Activated T-helper 17 cell treated with anti-CD3 and anti-CD28 coated beads, Interleukin-2, amount 50 U/mL, for 72 hours (primary cell): ENCODE data around the gene GNG12. TPM values are rescaled to one million over a fixed set of nuclear protein-coding genes. Genes with fewer than 3 reads are reported as not detected.

Experiments
- ATAC-seq: fragments of 150-1000 bp; cut with Tn5 transposase; replicated peaks from 2 replicates; pipeline ENCODE4 v1.10.0; 2021; ENCODE audit warnings: mild to moderate bottlenecking, moderate library complexity
- H3K27ac Mint-ChIP-seq: one replicate; pipeline ENCODE4 v1.8.0; 2022; ENCODE audit warnings: mixed read lengths
- H3K27me3 Mint-ChIP-seq: one replicate; pipeline ENCODE4 v1.8.0; 2022; ENCODE audit warnings: mixed read lengths
- H3K36me3 Mint-ChIP-seq: one replicate; pipeline ENCODE4 v1.8.0; 2022; ENCODE audit warnings: low read depth, mild to moderate bottlenecking, mixed read lengths
- H3K4me1 Mint-ChIP-seq: one replicate; pipeline ENCODE4 v1.8.0; 2022; ENCODE audit warnings: mixed read lengths
- H3K4me3 Mint-ChIP-seq: one replicate; pipeline ENCODE4 v1.8.0; 2022; ENCODE audit warnings: mild to moderate bottlenecking, mixed read lengths
- H3K9me3 Mint-ChIP-seq: one replicate; pipeline ENCODE4 v1.8.0; 2022; ENCODE audit warnings: mixed read lengths
- total RNA-seq, 2 donors: library from RNA; stranded (reverse); gene quantifications; one replicate each; pipeline ENCODE4 v1.2.3, GENCODE V29; 2022

The GNG12 gene
- total RNA-seq, 2 donors from 2014 or later, result 0.13 to 0.34 TPM

GRCh38 chr1:67769633-67770256, 63.5 kb downstream of the GNG12 start:
- Mint-ChIP-seq H3K27ac (no peak overlapping the region), H3K4me3 (no peak overlapping the region), H3K27me3 (peaks cover 29% of the 10 kb centered on the region), H3K36me3 (no peaks in the 10 kb centered on the region), H3K9me3 (no peaks in the 10 kb centered on the region), H3K4me1 (no peaks in the 10 kb centered on the region)
- ATAC-seq, result peak; percentile 34

GRCh38 chr1:67768480-67768879, 64.8 kb downstream of the GNG12 start:
- Mint-ChIP-seq H3K4me1 (no peaks in the 10 kb centered on the region), H3K36me3 (no peaks in the 10 kb centered on the region), H3K9me3 (no peaks in the 10 kb centered on the region), H3K4me3 (no peak overlapping the region), H3K27me3 (peaks cover 34% of the 10 kb centered on the region), H3K27ac (no peak overlapping the region)
- ATAC-seq, result no peak

DNA sequence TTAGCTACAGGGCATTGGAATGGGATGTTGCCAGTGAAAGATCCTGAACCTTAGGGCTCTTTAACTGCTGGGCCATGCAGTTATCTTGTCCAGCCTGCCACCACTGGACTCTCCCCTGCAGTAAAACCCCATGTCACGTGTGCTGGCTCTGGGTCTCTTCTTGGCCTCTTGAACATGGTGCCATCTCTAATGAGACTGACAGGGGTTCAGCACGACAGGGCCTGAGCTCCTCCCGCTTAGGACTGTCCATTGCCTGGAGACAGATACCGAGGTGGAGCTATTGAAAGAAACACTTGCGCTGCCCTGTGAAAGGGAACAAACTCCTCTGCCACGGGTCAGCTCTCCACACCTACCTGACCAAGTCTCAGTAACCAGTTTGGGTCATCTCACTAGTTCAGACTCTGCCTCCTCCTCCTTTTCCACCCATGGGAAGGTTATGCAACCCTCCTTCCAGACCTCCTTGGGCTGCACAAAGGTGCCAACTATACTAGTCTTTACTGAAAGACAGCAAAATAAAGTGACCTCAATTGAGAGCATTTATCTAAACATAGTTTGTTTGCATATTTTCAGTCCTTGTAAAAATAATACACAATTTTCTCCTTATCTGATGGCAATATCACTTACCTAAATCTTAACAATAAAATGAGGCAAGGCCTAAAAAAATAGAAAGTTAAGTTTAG, 66.0 kb downstream of the GNG12 start:
- peaks cover 35% of the 10 kb centered on the region for H3K27me3 Mint-ChIP-seq
- H3K4me1 Mint-ChIP-seq, result no peaks in the 10 kb centered on the region
- H3K36me3 Mint-ChIP-seq, result no peaks in the 10 kb centered on the region
- no peak for ATAC-seq
- H3K4me3 Mint-ChIP-seq, result no peak overlapping the region
- no peak overlapping the region for H3K27ac Mint-ChIP-seq
- H3K9me3 Mint-ChIP-seq, result no peaks in the 10 kb centered on the region

- Mint-ChIP-seq H3K9me3 (no peaks in the 10 kb centered on the region), H3K27me3 (peaks cover 39% of the 10 kb centered on the region), H3K4me3 (no peak overlapping the region), H3K27ac (no peak overlapping the region), H3K4me1 (no peaks in the 10 kb centered on the region), H3K36me3 (no peaks in the 10 kb centered on the region)
- peak; percentile 54 for ATAC-seq
These were observed 66.9 kb downstream of the GNG12 start for GRCh38 chr1:67766141-67766978.

DNA sequence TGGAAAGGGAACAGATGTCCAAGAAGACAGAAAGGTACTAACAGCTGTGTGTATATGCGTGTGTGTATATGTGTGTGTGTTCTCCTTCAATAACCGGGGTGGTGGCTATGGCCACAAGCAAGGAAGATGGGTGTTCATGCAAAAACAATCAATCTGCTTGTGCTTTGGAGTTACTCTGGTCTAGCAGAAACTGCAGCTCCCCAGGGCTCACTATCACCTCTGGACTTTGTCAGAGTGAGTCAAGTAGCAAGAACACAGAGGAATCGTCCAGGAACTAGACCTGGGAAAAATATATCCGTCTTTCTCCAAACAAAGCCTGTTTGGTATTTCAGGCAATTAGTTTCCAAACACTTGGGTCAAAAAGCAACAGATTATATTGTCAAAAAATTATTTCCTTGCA, 68.6 kb downstream of the GNG12 start:
- no peak for ATAC-seq

DNA sequence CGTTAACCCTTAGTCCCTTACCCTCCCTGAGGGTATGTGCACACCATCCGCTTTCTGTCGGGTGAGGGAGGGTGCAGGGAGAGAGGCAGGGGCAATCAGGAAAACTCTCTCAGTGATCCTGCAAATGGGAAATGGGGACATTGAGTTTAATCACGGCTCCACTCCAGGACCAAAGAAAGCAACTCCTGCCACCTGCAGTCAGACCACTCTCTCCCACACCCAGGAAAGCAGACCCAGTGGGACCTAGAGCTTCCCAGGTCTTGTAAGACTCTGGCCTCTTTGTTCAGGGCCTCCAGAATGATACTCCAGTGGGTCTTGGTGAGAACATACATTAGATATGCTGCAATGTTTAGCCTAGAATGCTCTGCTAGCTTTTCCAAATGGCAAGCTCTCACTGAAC, 71.5 kb downstream of the GNG12 start:
- H3K4me3 Mint-ChIP-seq, result no peak overlapping the region
- peaks cover 38% of the 10 kb centered on the region for H3K27me3 Mint-ChIP-seq
- H3K9me3 Mint-ChIP-seq, result no peaks in the 10 kb centered on the region
- no peak overlapping the region for H3K27ac Mint-ChIP-seq
- H3K36me3 Mint-ChIP-seq, result no peaks in the 10 kb centered on the region
- ATAC-seq, result no peak
- no peaks in the 10 kb centered on the region for H3K4me1 Mint-ChIP-seq

More for the DNA sequence above, 68.6 kb downstream of the GNG12 start:
- Mint-ChIP-seq H3K27ac (no peak overlapping the region), H3K27me3 (peaks cover 46% of the 10 kb centered on the region), H3K36me3 (no peaks in the 10 kb centered on the region), H3K4me3 (no peak overlapping the region), H3K4me1 (no peaks in the 10 kb centered on the region), H3K9me3 (no peaks in the 10 kb centered on the region)

GRCh38 chr1:67761091-67761490, 72.2 kb downstream of the GNG12 start:
- Mint-ChIP-seq H3K4me1 (no peaks in the 10 kb centered on the region), H3K27ac (no peak overlapping the region), H3K27me3 (peaks cover 37% of the 10 kb centered on the region), H3K4me3 (no peak overlapping the region), H3K9me3 (no peaks in the 10 kb centered on the region), H3K36me3 (no peaks in the 10 kb centered on the region)
- ATAC-seq, result no peak

- Mint-ChIP-seq H3K27me3 (peaks cover 31% of the 10 kb centered on the region), H3K4me3 (no peak overlapping the region)
These were observed 73.0 kb downstream of the GNG12 start for GRCh38 chr1:67760030-67760821.

GRCh38 chr1:67759692-67760029, 73.6 kb downstream of the GNG12 start:
- H3K9me3 Mint-ChIP-seq, result no peaks in the 10 kb centered on the region
- no peak for ATAC-seq
- peaks cover 26% of the 10 kb centered on the region for H3K27me3 Mint-ChIP-seq
- H3K36me3 Mint-ChIP-seq, result no peaks in the 10 kb centered on the region
- H3K4me3 Mint-ChIP-seq, result no peak overlapping the region
- no peak overlapping the region for H3K27ac Mint-ChIP-seq
- peaks cover under 1% of the 10 kb centered on the region for H3K4me1 Mint-ChIP-seq

More at GRCh38 chr1:67760030-67760821, 73.0 kb downstream of the GNG12 start:
- peak overlapping the region; percentile 19 for H3K27ac Mint-ChIP-seq
- no peaks in the 10 kb centered on the region for H3K36me3 Mint-ChIP-seq
- H3K9me3 Mint-ChIP-seq, result no peaks in the 10 kb centered on the region
- ATAC-seq, result peak; percentile 93
- H3K4me1 Mint-ChIP-seq, result no peaks in the 10 kb centered on the region

GRCh38 chr1:67759066-67759465, 74.2 kb downstream of the GNG12 start:
- no peaks in the 10 kb centered on the region for H3K9me3 Mint-ChIP-seq
- ATAC-seq, result no peak
- H3K4me1 Mint-ChIP-seq, result peaks cover 6% of the 10 kb centered on the region
- H3K27ac Mint-ChIP-seq, result no peak overlapping the region
- H3K4me3 Mint-ChIP-seq, result no peak overlapping the region
- peaks cover 25% of the 10 kb centered on the region for H3K27me3 Mint-ChIP-seq
- no peaks in the 10 kb centered on the region for H3K36me3 Mint-ChIP-seq

DNA sequence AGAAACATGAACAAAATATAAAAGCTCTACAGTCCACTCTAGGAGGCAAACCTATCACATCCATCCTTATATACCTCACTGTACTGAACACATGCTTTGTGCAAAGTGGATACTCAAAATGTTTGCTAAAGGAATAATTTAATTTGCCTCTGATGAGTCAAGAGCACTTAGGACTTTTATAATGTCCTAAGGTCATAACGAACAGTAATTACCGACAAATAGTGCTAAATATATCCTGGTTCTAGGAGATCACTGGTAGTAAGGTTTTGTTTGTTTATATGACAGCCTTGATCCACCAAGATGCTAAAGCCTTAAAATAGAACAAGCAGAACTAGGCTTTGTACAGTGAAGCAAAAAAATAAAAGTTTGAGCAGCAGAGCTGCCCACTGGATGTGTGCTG, 77.6 kb downstream of the GNG12 start:
- Mint-ChIP-seq H3K4me3 (no peak overlapping the region), H3K4me1 (peaks cover 9% of the 10 kb centered on the region), H3K27me3 (peaks cover 10% of the 10 kb centered on the region), H3K9me3 (no peaks in the 10 kb centered on the region), H3K36me3 (no peaks in the 10 kb centered on the region), H3K27ac (no peak overlapping the region)
- no peak for ATAC-seq

DNA sequence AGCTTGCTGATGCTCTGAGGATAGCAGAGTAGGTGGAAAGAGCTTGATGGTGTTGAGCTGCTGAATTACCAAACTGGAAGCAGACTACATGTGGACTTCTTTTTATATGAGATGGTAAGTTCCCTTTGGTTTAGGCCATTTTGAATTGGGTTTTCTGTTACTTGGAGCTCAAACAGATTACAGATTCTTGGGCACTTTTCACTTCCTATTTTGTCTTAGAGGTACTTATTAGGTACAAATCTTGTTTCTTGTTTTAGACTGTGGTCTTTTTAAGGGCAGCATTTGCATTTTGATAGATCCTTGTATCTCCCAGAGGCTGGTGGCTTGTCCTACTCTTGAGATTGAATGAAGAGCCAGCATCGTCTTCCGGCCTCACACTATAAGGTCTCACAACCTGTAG, 78.1 kb downstream of the GNG12 start:
- no peak for ATAC-seq
- Mint-ChIP-seq H3K9me3 (no peaks in the 10 kb centered on the region), H3K36me3 (no peaks in the 10 kb centered on the region), H3K4me3 (no peak overlapping the region), H3K27me3 (peaks cover 7% of the 10 kb centered on the region), H3K27ac (no peak overlapping the region), H3K4me1 (peaks cover 9% of the 10 kb centered on the region)

- H3K27ac Mint-ChIP-seq, result peak overlapping the region; percentile 63
- no peak overlapping the region for H3K4me3 Mint-ChIP-seq
- no peaks in the 10 kb centered on the region for H3K9me3 Mint-ChIP-seq
- peaks cover 7% of the 10 kb centered on the region for H3K27me3 Mint-ChIP-seq
- ATAC-seq, result no peak
- peaks cover 14% of the 10 kb centered on the region for H3K4me1 Mint-ChIP-seq
- H3K36me3 Mint-ChIP-seq, result no peaks in the 10 kb centered on the region
These were observed 78.7 kb downstream of the GNG12 start for GRCh38 chr1:67754526-67754920.

DNA sequence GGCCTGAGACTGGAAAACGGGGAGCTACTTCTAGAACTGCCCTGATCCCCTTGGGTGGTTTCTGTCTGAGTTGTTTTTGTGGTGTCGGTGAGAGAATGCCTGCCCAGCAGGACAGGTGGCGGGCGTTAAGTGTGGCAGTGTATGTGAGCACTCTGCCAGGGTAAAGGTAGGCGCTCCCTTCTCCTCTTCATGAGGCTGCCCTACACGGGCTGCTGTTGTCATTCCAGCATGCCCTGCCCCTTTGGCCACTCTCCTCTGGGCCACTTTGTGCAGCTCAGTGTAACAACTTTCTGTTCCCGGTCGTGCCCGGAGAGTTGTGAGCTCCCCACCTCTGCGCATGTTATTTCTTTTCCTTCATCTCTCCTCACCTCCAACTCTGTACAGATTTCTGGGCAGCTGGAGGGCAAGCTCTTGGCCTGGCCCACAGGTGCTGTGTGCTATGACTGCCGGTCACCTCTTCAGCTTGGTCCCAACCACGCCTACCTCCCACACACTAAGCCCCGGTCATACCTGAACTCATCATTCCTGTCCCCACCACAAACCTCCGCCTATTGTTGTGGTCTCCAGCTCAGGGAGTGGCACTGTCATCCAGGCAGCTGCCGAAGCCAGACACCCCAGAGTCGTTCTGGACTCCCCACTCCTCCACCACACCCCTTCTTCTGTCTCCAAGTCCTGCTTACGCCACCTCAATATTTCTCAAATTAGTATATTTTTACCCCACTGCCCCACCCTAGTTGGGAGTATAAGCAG, 79.3 kb downstream of the GNG12 start:
- Mint-ChIP-seq H3K9me3 (no peaks in the 10 kb centered on the region), H3K4me1 (peaks cover 14% of the 10 kb centered on the region), H3K36me3 (no peaks in the 10 kb centered on the region), H3K4me3 (no peak overlapping the region), H3K27me3 (peaks cover 7% of the 10 kb centered on the region), H3K27ac (peak overlapping the region; percentile 63)
- ATAC-seq, result peak; percentile 78
